ENCODE results near the gene ERVMER34-1. TPM values are rescaled to one million over a fixed set of nuclear protein-coding genes. Genes with fewer than 3 reads are reported as not detected.
A peak's percentile ranks its signal among the peaks of the same experiment; 100 is the strongest.

ERVMER34-1 gene
- polyA plus RNA-seq, 6 donors from 2014 or later = not detected

GRCh38 chr4:52715255-52715897 lies 35.8 kb downstream of the ERVMER34-1 start:
- peaks cover 9 to 10% of the 10 kb centered on the region in 2 donors for H3K36me3 Mint-ChIP-seq
- peaks cover 34 to 48% (median 40%) of the 10 kb centered on the region in 3 donors for H3K4me1 Mint-ChIP-seq
- peak overlapping the region in 1 of 6 donors; percentile 78 for H3K27ac Mint-ChIP-seq
- ATAC-seq (ENCODE audit: low read depth in 2 of 2) (no peak), DNase-seq (no peak)
- peaks cover 0 to 1% (median 0%) of the 10 kb centered on the region in 7 donors for H3K9me3 Mint-ChIP-seq
- peak overlapping the region in 3 of 8 donors; percentile 12 to 78 (median 25) for H3K4me3 Mint-ChIP-seq
- no peaks in the 10 kb centered on the region for H3K27me3 Mint-ChIP-seq

DNA sequence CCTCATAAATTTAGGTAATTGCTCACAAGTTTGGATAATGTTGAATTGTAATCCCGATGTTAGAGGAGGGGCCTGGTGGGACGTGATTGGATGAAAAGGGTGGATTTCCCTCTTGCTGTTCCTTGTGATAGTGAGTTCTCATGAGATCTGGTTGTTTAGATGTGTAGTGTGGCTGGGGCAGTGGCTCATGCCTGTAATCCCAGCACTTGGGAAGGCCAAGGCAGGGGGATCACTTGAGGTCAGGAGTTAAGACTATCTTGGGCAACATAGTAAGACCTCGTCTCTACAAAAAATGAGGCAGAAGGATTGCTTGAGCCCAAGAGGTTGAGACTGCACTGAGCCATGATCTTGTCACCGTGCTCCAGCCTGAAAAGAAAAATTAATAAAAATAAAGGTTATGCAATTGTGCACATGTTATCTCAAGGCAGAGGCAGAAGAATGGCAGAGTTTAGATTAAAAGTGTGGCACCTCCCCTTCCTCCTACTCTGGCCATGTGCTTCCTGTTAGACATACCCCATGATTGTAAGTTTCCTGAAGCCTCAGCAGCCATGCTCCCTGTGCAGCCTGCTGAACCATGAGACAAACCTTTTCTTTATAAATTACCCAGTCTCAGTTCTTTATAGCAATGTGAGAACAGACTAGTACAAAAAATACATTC lies 36.5 kb downstream of the ERVMER34-1 start:
- ATAC-seq (ENCODE audit: low read depth in 2 of 2) (no peak), DNase-seq (no peak)
- H3K9me3 Mint-ChIP-seq = peaks cover 0 to 1% (median 0%) of the 10 kb centered on the region in 7 donors
- no peaks in the 10 kb centered on the region for H3K27me3 Mint-ChIP-seq
- H3K4me1 Mint-ChIP-seq = peaks cover 34 to 52% (median 42%) of the 10 kb centered on the region in 3 donors
- peaks cover 9 to 10% of the 10 kb centered on the region in 2 donors for H3K36me3 Mint-ChIP-seq
- peak overlapping the region in 1 of 6 donors; percentile 34 for H3K27ac Mint-ChIP-seq
- peak overlapping the region in 3 of 8 donors; percentile 50 to 85 (median 78) for H3K4me3 Mint-ChIP-seq

- DNase-seq (no peak), ATAC-seq (ENCODE audit: low read depth in 2 of 2) (no peak)
- H3K4me1 Mint-ChIP-seq = peaks cover 41 to 61% (median 51%) of the 10 kb centered on the region in 3 donors
- no peaks in the 10 kb centered on the region for H3K27me3 Mint-ChIP-seq
- H3K36me3 Mint-ChIP-seq = peaks cover 9 to 10% of the 10 kb centered on the region in 2 donors
- H3K4me3 Mint-ChIP-seq = peak overlapping the region; percentile 74 to 95 (median 90)
- H3K9me3 Mint-ChIP-seq = peaks cover 0 to 6% (median 0%) of the 10 kb centered on the region in 7 donors
- peak overlapping the region in 2 of 6 donors; percentile 34 to 63 for H3K27ac Mint-ChIP-seq
Observed at GRCh38 chr4:52713456-52713937, 37.7 kb downstream of the ERVMER34-1 start.

DNA sequence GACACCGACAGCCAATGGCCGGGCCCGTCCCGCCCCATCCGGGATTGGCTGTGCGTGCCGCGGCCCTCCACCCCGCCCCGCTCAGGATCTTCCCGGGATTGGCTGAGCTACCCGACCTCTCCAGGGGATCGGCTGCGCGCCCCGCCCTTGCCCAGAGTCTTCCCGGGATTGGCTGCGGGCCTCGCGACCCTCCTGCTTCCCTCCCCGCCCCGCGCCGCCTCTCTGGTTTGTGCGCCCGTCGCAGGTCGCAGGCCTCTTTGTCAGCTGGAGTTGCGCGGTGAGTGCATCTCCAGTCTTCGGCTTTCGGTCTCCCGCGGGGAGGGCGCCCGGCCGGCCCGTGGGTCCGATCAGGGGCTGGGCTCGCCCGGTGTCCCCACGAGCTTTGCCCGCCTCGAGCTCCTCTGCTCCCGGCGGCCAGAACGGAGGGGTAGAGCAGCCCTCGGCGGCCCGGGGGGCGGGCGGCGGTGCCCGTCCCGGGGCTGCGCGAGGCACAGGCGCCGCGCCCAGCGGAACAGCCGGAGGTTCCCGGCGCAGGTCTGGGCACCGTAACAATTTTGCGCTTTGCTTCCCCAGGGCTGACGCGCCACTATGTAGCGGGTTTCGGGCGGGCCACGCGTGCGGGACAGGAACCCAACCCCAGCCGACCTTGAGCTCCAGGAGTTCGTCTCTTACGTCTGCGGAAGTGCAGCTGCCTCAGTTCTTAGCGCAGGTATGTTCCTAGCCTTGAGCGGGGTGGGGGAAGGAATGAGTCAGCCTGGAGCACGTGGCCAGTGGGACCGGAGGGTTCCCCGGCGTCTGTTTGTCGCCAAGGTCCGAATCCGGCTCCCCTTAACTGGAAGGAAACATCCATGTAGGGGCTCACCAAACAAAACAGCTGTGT lies 38.7 kb downstream of the ERVMER34-1 start:
- H3K36me3 Mint-ChIP-seq = peaks cover 9 to 10% of the 10 kb centered on the region in 2 donors
- H3K9me3 Mint-ChIP-seq = peaks cover 0 to 6% (median 0%) of the 10 kb centered on the region in 7 donors
- peak overlapping the region; percentile 85 to 97 (median 94) for H3K4me3 Mint-ChIP-seq
- H3K27me3 Mint-ChIP-seq = no peaks in the 10 kb centered on the region
- DNase-seq = peak; percentile 92
- H3K27ac Mint-ChIP-seq = peak overlapping the region; percentile 80 to 96 (median 84)
- ATAC-seq (ENCODE audit: low read depth in 2 of 2) = peak; percentile 87 to 90
- peaks cover 41 to 61% (median 51%) of the 10 kb centered on the region in 3 donors for H3K4me1 Mint-ChIP-seq

DNA sequence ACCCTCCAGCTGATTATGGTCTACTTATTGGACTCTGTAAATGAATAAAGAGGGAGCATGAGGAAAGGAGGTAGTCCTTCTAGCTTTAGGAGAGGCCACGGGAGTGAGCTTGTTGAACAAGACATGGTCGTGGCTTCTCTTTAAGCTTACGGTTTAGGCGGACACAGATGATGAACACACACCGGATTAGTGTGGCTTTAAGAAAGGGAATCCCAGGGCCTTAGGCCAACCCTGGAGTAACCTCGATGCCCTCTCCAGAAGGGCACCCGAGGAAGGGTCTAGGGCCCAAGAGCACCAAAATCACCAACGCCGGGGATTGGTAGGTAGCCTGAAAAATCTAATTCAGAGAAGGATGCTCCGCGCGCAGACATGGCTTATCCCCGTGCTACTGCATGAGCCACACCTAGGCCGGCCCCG lies 39.4 kb downstream of the ERVMER34-1 start:
- DNase-seq (peak; percentile 6), ATAC-seq (ENCODE audit: low read depth in 2 of 2) (no peak)
- Mint-ChIP-seq H3K36me3 (peaks cover 9 to 10% of the 10 kb centered on the region in 2 donors), H3K4me3 (peak overlapping the region; percentile 68 to 94 (median 85)), H3K9me3 (peaks cover 0 to 6% (median 0%) of the 10 kb centered on the region in 7 donors), H3K27me3 (no peaks in the 10 kb centered on the region), H3K4me1 (peaks cover 41 to 61% (median 51%) of the 10 kb centered on the region in 3 donors), H3K27ac (peak overlapping the region in 5 of 6 donors; percentile 27 to 82 (median 73))

DNA sequence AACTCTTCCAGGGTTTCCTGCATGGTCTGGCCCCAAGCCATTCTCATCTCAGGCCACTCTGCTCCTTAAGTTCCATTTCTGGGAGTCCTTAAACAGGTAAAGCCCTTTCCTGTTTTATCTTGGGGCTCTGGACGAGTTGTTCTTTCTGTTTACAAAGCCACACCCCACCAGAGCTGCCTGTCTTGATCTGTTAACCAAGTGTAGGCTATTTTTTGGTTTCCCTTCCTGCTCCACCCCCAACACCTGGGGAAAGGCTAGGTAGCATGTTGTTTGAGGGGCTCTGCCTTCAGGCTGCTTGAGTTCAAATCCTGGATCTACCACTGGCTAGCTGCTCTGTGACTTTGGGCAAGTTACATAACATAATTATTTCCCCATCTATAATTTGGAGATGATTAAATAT lies 40.0 kb downstream of the ERVMER34-1 start:
- Mint-ChIP-seq H3K27me3 (no peaks in the 10 kb centered on the region), H3K36me3 (peaks cover 9 to 10% of the 10 kb centered on the region in 2 donors), H3K9me3 (peaks cover 0 to 6% (median 0%) of the 10 kb centered on the region in 7 donors), H3K4me3 (peak overlapping the region in 7 of 8 donors; percentile 16 to 94 (median 85)), H3K4me1 (peaks cover 41 to 61% (median 51%) of the 10 kb centered on the region in 3 donors), H3K27ac (peak overlapping the region in 4 of 6 donors; percentile 65 to 92 (median 78))
- ATAC-seq (ENCODE audit: low read depth in 2 of 2) (no peak), DNase-seq (peak; percentile 6)

GRCh38 chr4:52709155-52709554 lies 42.1 kb downstream of the ERVMER34-1 start:
- DNase-seq (no peak), ATAC-seq (ENCODE audit: low read depth in 2 of 2) (no peak)
- H3K36me3 Mint-ChIP-seq = no peaks in the 10 kb centered on the region
- H3K27me3 Mint-ChIP-seq = no peaks in the 10 kb centered on the region
- H3K4me1 Mint-ChIP-seq = peaks cover 27 to 45% (median 37%) of the 10 kb centered on the region in 3 donors
- peak overlapping the region in 1 of 8 donors; percentile 94 for H3K4me3 Mint-ChIP-seq
- peaks cover 0 to 6% (median 0%) of the 10 kb centered on the region in 7 donors for H3K9me3 Mint-ChIP-seq
- no peak overlapping the region for H3K27ac Mint-ChIP-seq

GRCh38 chr4:52704661-52705060 lies 46.6 kb downstream of the ERVMER34-1 start:
- no peaks in the 10 kb centered on the region for H3K36me3 Mint-ChIP-seq
- H3K4me1 Mint-ChIP-seq = peaks cover 7 to 22% (median 8%) of the 10 kb centered on the region in 3 donors
- peaks cover 0 to 6% (median 0%) of the 10 kb centered on the region in 7 donors for H3K9me3 Mint-ChIP-seq
- no peak for DNase-seq
- H3K27ac Mint-ChIP-seq = no peak overlapping the region
- H3K4me3 Mint-ChIP-seq = no peak overlapping the region
- ATAC-seq (ENCODE audit: low read depth in 2 of 2) = no peak
- no peaks in the 10 kb centered on the region for H3K27me3 Mint-ChIP-seq

DNA sequence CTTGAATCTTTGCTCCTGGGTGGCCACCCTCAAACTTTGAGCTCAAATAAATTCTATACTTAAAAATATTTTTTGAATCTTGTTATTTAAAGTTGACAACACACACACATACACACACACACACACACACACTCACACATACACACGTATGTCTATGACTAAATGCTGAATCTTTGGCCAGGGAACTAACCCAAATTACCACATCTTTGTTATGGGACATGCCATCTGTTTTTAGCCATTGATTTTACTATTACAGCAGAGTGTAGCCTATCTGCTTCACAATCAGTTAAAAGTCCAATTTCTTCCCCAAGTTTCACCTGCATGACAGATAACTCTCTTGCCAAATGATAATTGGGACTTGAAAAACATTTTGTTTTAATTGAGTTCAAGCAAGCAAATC lies 47.1 kb downstream of the ERVMER34-1 start:
- peaks cover 0 to 2% (median 0%) of the 10 kb centered on the region in 7 donors for H3K9me3 Mint-ChIP-seq
- H3K27me3 Mint-ChIP-seq = no peaks in the 10 kb centered on the region
- peak overlapping the region in 1 of 6 donors; percentile 72 for H3K27ac Mint-ChIP-seq
- H3K36me3 Mint-ChIP-seq = no peaks in the 10 kb centered on the region
- H3K4me3 Mint-ChIP-seq = no peak overlapping the region
- no peak for DNase-seq
- ATAC-seq (ENCODE audit: low read depth in 2 of 2) = no peak
- peaks cover 2 to 17% (median 3%) of the 10 kb centered on the region in 3 donors for H3K4me1 Mint-ChIP-seq

GRCh38 chr4:52701207-52701606 lies 50.0 kb downstream of the ERVMER34-1 start:
- H3K9me3 Mint-ChIP-seq = no peaks in the 10 kb centered on the region
- H3K4me1 Mint-ChIP-seq = peaks cover 0 to 18% (median 4%) of the 10 kb centered on the region in 3 donors
- peak; percentile 80 to 92 for ATAC-seq (ENCODE audit: low read depth in 2 of 2)
- no peaks in the 10 kb centered on the region for H3K36me3 Mint-ChIP-seq
- peak; percentile 11 for DNase-seq
- no peaks in the 10 kb centered on the region for H3K27me3 Mint-ChIP-seq
- no peak overlapping the region for H3K4me3 Mint-ChIP-seq
- no peak overlapping the region for H3K27ac Mint-ChIP-seq

GRCh38 chr4:52694936-52695335 lies 56.3 kb downstream of the ERVMER34-1 start:
- peaks cover 0 to 6% (median 4%) of the 10 kb centered on the region in 3 donors for H3K4me1 Mint-ChIP-seq
- peaks cover 7 to 35% (median 26%) of the 10 kb centered on the region in 7 donors for H3K9me3 Mint-ChIP-seq
- peaks cover 0 to 23% (median 5%) of the 10 kb centered on the region in 3 donors for H3K27me3 Mint-ChIP-seq
- ATAC-seq (ENCODE audit: low read depth in 2 of 2) (no peak), DNase-seq (no peak)
- no peak overlapping the region for H3K27ac Mint-ChIP-seq
- peaks cover 6 to 31% of the 10 kb centered on the region in 2 donors for H3K36me3 Mint-ChIP-seq
- H3K4me3 Mint-ChIP-seq = no peak overlapping the region

DNA sequence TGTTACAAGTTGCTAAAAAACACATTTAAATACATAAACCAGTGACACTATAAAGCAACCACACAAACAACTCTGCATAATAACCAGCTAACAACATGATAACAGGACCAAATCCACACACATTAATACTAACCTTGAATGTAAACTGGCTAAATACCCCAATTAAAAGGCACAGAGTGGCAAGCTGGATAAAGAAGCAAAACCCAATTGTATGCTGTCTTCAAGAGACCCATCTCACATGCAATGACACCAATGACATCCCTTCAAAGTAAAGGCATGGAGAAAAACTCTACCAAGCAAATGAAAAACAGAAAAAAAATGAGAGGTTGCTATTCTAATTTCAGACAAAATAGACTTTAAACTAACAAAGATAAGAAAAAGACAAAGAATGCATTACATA lies 57.7 kb downstream of the ERVMER34-1 start:
- DNase-seq (no peak), ATAC-seq (ENCODE audit: low read depth in 2 of 2) (no peak)
- peaks cover 0 to 6% (median 4%) of the 10 kb centered on the region in 3 donors for H3K4me1 Mint-ChIP-seq
- no peak overlapping the region for H3K4me3 Mint-ChIP-seq
- peaks cover 0 to 23% (median 5%) of the 10 kb centered on the region in 3 donors for H3K27me3 Mint-ChIP-seq
- H3K9me3 Mint-ChIP-seq = peaks cover 7 to 35% (median 26%) of the 10 kb centered on the region in 7 donors
- H3K36me3 Mint-ChIP-seq = peaks cover 6 to 31% of the 10 kb centered on the region in 2 donors
- no peak overlapping the region for H3K27ac Mint-ChIP-seq
